ENCODE data around the gene ANP32B.

The ANP32B gene

DNA sequence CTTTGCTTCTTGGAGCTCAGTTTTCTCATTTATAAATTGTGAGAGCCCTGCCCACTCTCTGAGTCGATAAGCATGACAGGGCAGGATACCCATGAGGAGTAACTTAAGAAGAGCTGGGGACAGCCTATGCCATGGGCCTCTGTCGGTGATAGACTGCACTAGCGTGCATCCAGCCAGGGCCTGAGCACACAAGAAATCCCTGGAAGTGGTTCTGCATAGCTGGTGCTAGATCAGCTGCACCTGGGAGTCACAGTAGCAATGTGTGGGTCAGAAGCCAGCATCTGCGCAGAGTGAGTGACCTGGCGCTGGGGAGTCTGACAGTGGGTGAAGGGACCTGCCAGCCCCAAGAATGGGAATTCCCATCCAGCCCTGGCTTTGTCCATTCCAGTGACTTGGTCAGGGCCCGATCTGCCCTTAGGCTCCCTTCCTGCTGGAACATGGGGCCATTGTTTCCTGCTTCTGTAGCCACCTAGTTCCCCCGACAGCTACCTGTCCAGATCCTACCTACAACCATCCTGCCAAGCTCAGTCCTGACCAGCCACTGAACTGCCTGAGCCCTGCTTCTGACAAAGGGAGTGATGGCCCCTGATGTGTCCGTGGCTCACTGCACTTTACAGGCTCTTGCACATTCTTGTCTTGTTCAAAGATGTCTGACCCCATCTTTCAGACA is 37.5 kb downstream of the ANP32B start:
- Histone ChIP-seq H4K20me1 (peaks cover 25% of the 10 kb centered on the region), H3K4me3 (no peak overlapping the region), H3K27me3 (no peaks in the 10 kb centered on the region), H3K36me3 (peaks cover 65% of the 10 kb centered on the region), H3K4me2 (no peak overlapping the region), H3K9ac (no peak overlapping the region), H3K9me3 (no peaks in the 10 kb centered on the region), H3K4me1 (no peaks in the 10 kb centered on the region), H3K27ac (no peak overlapping the region)
- TF ChIP-seq Cebpa-rat (IDR thresholded peaks at IDR 0.05): no peak

DNA sequence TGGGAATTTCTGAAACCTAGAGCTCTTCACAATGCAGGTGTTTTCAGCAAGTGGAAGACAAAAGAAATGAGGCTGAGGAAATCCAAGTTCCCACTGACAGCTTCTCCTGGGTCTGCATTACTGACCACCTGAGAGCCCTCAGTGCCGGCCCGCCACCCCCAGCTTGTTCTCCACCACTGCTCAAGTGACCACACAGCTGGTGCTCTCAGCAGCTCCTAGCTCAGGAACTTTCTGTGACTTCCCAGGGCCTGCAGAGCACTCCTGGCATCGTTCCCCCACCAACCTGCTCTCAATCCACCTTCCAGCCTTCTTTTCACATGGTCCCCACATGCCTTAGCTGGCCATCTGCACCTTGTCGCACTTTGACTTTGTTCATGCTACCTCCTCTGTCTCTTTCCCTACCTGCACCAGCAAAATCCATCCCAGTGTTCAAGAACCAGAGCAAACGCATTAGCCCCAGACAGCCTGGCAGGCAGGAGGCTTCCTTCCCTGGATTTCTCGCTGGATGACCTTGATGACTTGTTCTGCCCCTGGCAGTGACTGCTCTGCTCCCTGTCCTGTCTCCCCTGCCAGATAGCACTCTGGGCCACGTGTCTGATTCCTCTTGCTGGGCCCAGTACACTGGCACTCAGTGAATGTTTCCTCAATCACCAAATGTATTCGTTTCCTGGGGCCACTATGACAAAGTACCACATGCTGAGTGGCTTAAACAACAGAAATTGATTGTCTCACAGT is 38.3 kb downstream of the ANP32B start:
- no peak overlapping the region for H3K4me2 ChIP-seq
- H3K4me1 ChIP-seq: no peaks in the 10 kb centered on the region
- peaks cover 56% of the 10 kb centered on the region for H3K36me3 ChIP-seq
- no peak overlapping the region for H3K4me3 ChIP-seq
- no peaks in the 10 kb centered on the region for H3K9me3 ChIP-seq
- H3K27me3 ChIP-seq: no peaks in the 10 kb centered on the region
- H4K20me1 ChIP-seq: peaks cover 17% of the 10 kb centered on the region
- no peak overlapping the region for H3K9ac ChIP-seq
- TF ChIP-seq Cebpa-rat (IDR thresholded peaks at IDR 0.05): no peak
- H3K27ac ChIP-seq: no peak overlapping the region

DNA sequence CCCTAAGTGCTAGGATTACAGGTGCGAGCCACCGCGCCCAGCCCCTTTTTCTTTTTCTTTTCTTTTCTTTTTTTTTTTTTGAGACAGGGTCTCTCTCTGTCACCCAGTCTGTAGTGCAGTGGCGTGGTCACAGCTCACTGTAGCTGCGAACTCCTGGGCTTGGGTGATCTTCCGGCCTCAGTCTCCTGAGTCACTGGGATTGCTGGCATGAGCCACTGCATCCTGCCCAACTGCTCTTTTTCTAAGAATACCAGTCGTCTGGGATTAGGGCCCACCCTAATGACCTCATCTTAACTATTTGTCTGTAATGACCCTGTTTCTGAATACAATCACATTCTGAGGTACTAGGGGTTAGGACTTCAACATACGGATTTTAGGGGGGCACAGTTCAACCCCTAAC is 39.3 kb downstream of the ANP32B start:
- no peak overlapping the region for H3K27ac ChIP-seq
- no peak for TF ChIP-seq Cebpa-rat (IDR thresholded peaks at IDR 0.05)
- no peaks in the 10 kb centered on the region for H3K27me3 ChIP-seq

DNA sequence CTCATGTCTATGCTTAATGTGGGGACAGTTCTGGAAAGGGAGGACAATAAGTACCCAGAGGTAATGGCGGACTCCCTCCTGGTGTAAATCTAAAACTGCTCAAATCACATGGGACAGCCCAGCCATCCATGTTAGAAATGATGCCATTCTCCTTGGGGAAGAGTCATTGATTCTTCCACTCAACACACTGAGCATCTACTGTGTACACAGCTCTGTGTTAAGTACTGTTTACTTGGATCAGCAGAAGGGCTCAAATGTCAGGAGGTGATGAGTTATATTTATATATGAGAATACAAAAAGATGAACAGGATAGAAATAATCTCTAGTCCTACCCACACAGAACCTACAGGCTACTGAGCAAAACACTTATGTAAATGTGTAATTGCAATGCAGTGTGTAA is 41.6 kb downstream of the ANP32B start:
- Histone ChIP-seq H3K27ac (no peak overlapping the region), H3K9ac (no peak overlapping the region), H3K4me3 (no peak overlapping the region), H3K9me3 (no peaks in the 10 kb centered on the region), H3K4me1 (no peaks in the 10 kb centered on the region), H3K4me2 (no peak overlapping the region), H3K36me3 (peaks cover 24% of the 10 kb centered on the region), H3K27me3 (no peaks in the 10 kb centered on the region), H4K20me1 (0 out of 2 replicates have a peak, but pooled peaks cover 3% of the 10 kb centered on the region)
- TF ChIP-seq Cebpa-rat (IDR thresholded peaks at IDR 0.05): no peak

More for the DNA sequence above, 39.3 kb downstream of the ANP32B start:
- Histone ChIP-seq H3K4me2 (no peak overlapping the region), H4K20me1 (peaks cover 10% of the 10 kb centered on the region; the same call in 1 of the 2 replicates), H3K4me1 (no peaks in the 10 kb centered on the region), H3K36me3 (peaks cover 47% of the 10 kb centered on the region), H3K4me3 (no peak overlapping the region), H3K9ac (no peak overlapping the region), H3K9me3 (no peaks in the 10 kb centered on the region)

DNA sequence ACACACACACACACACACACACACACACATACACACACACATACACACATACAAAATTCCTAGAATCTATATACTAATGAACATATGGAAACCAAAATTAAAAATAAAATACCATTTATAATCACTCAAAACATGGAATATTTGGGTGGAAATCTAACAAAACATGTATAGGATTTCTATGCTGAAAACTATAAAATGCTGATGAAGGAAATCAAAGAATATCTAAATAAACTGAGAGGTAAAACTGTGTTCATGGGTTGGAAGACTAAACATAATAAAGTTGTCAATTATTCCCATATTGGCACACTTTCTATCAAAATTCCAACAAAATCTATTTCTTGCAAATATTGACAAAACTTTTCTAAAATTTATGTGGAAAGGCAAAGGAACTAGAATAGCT is 48.0 kb downstream of the ANP32B start:
- no peaks in the 10 kb centered on the region for H3K9me3 ChIP-seq
- no peak overlapping the region for H3K9ac ChIP-seq
- no peak for TF ChIP-seq Cebpa-rat (IDR thresholded peaks at IDR 0.05)
- no peak overlapping the region for H3K4me3 ChIP-seq
- no peak overlapping the region for H3K27ac ChIP-seq
- H4K20me1 ChIP-seq: no peaks in the 10 kb centered on the region
- H3K27me3 ChIP-seq: no peaks in the 10 kb centered on the region
- no peaks in the 10 kb centered on the region for H3K36me3 ChIP-seq
- H3K4me1 ChIP-seq: peaks cover 12% of the 10 kb centered on the region
- H3K4me2 ChIP-seq: no peak overlapping the region

DNA sequence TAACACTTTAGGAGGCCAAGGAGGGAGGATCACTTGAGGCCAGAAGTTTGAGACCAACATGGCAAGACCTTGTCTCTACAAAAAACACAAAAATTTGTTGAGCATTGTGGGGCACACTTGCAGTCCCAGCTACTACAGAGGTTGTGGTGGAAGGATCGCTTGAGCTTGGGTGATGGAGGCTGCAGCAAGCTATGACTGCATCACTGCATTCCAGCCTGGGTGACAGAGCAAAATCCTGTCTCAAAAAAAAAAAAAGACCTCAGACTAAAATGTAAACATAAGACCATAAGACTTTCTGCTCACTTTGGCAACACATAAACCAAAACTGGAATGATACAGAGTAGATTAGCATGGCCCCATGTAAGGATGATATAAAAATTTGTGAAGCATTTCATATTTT is 48.8 kb downstream of the ANP32B start:
- H3K36me3 ChIP-seq: no peaks in the 10 kb centered on the region
- H3K9ac ChIP-seq: no peak overlapping the region
- no peak overlapping the region for H3K4me2 ChIP-seq
- TF ChIP-seq Cebpa-rat (IDR thresholded peaks at IDR 0.05): no peak
- H3K27me3 ChIP-seq: no peaks in the 10 kb centered on the region
- H3K4me3 ChIP-seq: no peak overlapping the region
- H3K27ac ChIP-seq: no peak overlapping the region
- no peaks in the 10 kb centered on the region for H4K20me1 ChIP-seq
- peaks cover 13% of the 10 kb centered on the region for H3K4me1 ChIP-seq
- no peaks in the 10 kb centered on the region for H3K9me3 ChIP-seq

GRCh38 chr9:98034593-98035546 is 51.7 kb downstream of the ANP32B start:
- Histone ChIP-seq H3K4me2 (peak overlapping the region; percentile 43), H4K20me1 (no peaks in the 10 kb centered on the region), H3K9me3 (no peaks in the 10 kb centered on the region), H3K27me3 (no peaks in the 10 kb centered on the region), H3K4me3 (no peak overlapping the region), H3K4me1 (peaks cover 41% of the 10 kb centered on the region), H3K27ac (no peak overlapping the region), H3K9ac (no peak overlapping the region), H3K36me3 (no peaks in the 10 kb centered on the region)
- no peak for TF ChIP-seq Cebpa-rat (IDR thresholded peaks at IDR 0.05)

DNA sequence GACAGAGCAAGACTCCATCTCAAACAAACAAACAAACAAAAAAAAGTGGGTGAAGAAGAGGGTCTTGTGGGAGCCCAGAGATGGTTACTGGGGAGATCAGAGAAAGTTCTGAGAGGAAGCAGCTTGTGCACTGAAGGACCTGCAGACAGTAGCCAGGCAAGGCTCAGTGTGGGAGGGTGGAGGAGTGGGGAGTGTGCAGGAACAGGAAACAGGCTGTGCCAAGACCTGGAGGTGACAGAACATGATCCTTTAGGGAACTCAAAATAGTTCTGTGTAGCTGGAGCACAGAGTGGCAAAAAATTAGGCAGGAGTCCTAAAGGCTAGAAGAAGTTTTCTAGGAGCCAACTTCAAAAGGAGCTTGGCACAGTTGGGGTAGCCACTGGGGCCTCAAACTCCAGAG is 54.2 kb downstream of the ANP32B start:
- no peak overlapping the region for H3K4me2 ChIP-seq
- H3K9me3 ChIP-seq: no peaks in the 10 kb centered on the region
- H4K20me1 ChIP-seq: no peaks in the 10 kb centered on the region

DNA sequence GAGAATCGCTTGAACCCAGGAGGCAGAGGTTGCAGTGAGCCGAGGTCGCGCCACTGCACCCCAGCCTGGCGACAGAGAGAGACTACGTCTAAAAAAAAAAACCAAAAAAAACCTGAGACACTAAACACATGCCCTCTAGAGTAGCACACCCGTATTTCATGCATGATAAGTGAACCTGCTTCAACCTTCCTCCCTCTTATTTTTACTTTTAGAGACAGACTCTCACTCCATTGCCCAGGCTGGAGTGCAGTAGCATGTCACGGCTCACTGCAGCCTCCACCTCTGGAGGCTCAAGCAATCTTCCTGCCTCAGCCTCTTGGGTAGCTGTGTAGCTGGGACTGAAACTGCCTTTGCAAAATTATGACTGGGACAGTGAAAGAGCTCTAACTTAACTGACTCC is 55.8 kb downstream of the ANP32B start:
- H3K9ac ChIP-seq: no peak overlapping the region
- no peak overlapping the region for H3K27ac ChIP-seq
- no peaks in the 10 kb centered on the region for H3K27me3 ChIP-seq
- no peak overlapping the region for H3K4me3 ChIP-seq
- H3K9me3 ChIP-seq: no peaks in the 10 kb centered on the region
- peaks cover 47% of the 10 kb centered on the region for H3K4me1 ChIP-seq
- H3K36me3 ChIP-seq: no peaks in the 10 kb centered on the region
- no peaks in the 10 kb centered on the region for H4K20me1 ChIP-seq
- H3K4me2 ChIP-seq: peak overlapping the region; percentile 58
- TF ChIP-seq Cebpa-rat (IDR thresholded peaks at IDR 0.05): no peak

More for the DNA sequence above, 54.2 kb downstream of the ANP32B start:
- Histone ChIP-seq H3K4me3 (no peak overlapping the region), H3K27ac (no peak overlapping the region), H3K9ac (no peak overlapping the region), H3K4me1 (peaks cover 47% of the 10 kb centered on the region), H3K27me3 (no peaks in the 10 kb centered on the region), H3K36me3 (no peaks in the 10 kb centered on the region)
- TF ChIP-seq Cebpa-rat (IDR thresholded peaks at IDR 0.05): no peak

All from BLaER1 (cell line).